Brain microvascular endothelial cell (primary cell): ENCODE measurements around the gene CACNA1D.

Source experiments
- DNase-seq: peaks from one replicate; pipeline ENCODE4 v3.0.0-alpha.2; 2020
- H3K27ac ChIP-seq: fragments of 250-450 bp; sonication (Bioruptor Pico); 2 replicates; pipeline ENCODE4 v1.5.1; 2020; ENCODE audit warnings: mild to moderate bottlenecking, moderate library complexity
- H3K27me3 ChIP-seq: fragments of 250-450 bp; sonication (Bioruptor Pico); replicated peaks from 2 replicates; pipeline ENCODE4 v1.5.1; 2020; ENCODE audit warnings: mild to moderate bottlenecking
- H3K36me3 ChIP-seq: fragments of 250-450 bp; sonication (Bioruptor Pico); replicated peaks from 2 replicates; pipeline ENCODE4 v1.5.1; 2020; ENCODE audit warnings: mild to moderate bottlenecking
- H3K4me3 ChIP-seq: 2 replicates; pipeline ENCODE4 v1.5.1; 2011; ENCODE audit warnings: low read depth, mild to moderate bottlenecking, control low read depth, low read length, moderate library complexity
- in situ Hi-C: cut with HindIII; loops from 2 replicates; pipeline ENCODE4 v1.10.0; 2017; ENCODE audit warnings: low sequenced_read_pairs, low pct_ligation_motif_present
- TF ChIP-seq, protein P1 (sequence below): IDR thresholded peaks from 2 replicates; pipeline ENCODE4 v1.5.1; 2011; ENCODE audit warnings: low read depth, mild to moderate bottlenecking, moderate library complexity, low read length, control low read depth, inconsistent platforms; ENCODE audit errors: missing control alignments

CACNA1D gene

DNA sequence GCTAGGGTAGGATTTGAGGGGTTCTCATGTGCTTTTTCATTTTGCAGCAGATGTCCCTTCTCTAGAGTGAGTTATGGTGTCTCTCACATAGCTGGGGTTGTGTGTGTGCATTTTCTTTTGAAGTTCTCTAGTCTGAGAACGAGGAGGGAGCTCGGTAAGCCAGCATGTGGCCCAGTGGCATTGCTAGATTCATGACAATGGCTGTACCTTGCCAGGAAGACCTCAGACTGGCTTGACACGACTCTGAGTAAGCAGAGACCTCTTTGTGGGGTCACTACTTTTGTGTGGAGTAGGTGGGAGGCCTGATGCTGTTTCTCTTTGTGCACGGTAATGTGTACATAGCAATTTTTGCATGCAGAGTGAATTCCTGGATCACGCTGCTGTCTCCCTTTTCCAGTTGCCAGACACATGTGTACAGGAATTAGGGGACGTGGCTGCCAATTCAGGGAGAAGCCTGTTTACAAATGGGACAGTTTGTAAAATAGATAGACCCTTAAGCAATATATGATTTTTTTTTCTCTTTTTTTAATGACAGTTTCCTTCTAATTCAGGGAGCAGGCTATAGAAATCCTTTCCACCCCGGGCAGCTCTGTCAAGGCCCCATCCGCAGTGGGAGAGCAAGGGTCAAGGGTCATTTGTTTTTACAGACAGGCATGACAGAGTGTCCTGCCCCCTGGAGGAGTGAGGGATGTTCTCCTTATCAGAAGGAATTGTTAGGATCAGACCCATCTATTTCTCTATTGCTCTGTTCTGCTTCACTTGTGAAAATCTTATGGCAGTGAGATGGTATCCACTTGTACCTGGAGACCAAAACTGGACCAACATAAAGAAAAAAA, 4.6 kb downstream of the CACNA1D start:
- in situ Hi-C loops: no loop called here
- Histone ChIP-seq H3K4me3 (no peak overlapping the region), H3K36me3 (no peaks in the 10 kb centered on the region), H3K27ac (no peak overlapping the region), H3K27me3 (peaks cover 27% of the 10 kb centered on the region)
- TF ChIP-seq, protein P1, sequence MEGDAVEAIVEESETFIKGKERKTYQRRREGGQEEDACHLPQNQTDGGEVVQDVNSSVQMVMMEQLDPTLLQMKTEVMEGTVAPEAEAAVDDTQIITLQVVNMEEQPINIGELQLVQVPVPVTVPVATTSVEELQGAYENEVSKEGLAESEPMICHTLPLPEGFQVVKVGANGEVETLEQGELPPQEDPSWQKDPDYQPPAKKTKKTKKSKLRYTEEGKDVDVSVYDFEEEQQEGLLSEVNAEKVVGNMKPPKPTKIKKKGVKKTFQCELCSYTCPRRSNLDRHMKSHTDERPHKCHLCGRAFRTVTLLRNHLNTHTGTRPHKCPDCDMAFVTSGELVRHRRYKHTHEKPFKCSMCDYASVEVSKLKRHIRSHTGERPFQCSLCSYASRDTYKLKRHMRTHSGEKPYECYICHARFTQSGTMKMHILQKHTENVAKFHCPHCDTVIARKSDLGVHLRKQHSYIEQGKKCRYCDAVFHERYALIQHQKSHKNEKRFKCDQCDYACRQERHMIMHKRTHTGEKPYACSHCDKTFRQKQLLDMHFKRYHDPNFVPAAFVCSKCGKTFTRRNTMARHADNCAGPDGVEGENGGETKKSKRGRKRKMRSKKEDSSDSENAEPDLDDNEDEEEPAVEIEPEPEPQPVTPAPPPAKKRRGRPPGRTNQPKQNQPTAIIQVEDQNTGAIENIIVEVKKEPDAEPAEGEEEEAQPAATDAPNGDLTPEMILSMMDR: no peak
- DNase-seq: no peak

DNA sequence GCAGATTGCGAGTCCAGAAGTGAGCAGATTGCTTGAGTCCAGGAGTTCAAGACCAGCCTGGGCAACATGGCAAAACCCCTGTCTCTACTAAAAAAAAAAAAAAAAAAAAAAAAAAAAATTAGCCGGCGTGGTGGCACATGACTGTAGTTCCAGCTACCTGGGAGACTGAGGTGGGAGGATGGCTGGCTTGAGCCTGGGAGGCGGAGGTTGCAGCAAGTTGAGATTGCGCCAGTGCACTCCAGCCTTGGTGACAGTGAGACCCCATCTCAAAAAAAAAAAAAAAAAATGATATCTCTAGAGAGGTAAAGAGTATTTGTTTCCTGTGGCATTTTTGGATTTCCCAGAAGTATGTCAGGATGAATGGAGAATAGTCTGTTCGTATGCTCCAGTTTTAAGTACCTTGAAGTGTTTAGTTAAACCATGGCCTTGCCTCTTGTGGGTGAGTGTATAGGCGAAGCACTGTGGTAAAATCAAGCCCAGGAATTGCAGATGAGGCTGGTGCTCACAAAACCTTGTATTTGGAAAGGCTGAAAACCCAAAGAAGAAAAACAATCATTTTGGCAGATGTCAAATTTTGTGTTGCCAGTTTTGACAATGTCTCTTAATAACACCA, 5.9 kb downstream of the CACNA1D start:
- no peak overlapping the region for H3K27ac ChIP-seq
- DNase-seq: no peak
- TF ChIP-seq, protein P1: no peak
- in situ Hi-C loops: no loop called here
- no peaks in the 10 kb centered on the region for H3K36me3 ChIP-seq
- H3K27me3 ChIP-seq: peaks cover 21% of the 10 kb centered on the region
- H3K4me3 ChIP-seq: no peak overlapping the region

DNA sequence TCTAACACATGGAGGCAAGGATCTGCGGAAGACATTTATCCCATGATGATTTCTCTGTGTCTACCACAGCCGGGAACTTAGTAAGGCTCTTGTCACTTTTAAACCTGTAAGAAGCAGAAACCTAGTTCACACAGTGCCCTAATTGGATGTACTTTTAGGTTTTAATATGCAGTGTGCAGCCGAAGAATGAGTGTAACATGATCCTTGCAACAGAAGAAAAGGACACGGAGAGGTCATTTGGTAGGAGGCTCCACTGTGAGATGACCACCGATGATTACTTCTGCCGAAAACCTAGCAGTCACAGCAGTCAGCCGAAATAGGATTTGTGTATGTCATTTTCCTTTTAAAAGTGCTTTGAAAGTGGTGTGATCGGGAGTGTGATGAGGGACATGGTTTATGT, 6.8 kb downstream of the CACNA1D start:
- no peak overlapping the region for H3K27ac ChIP-seq
- no peak overlapping the region for H3K4me3 ChIP-seq
- peaks cover 12% of the 10 kb centered on the region for H3K27me3 ChIP-seq
- H3K36me3 ChIP-seq: no peaks in the 10 kb centered on the region
- in situ Hi-C loops: no loop called here
- DNase-seq: no peak
- TF ChIP-seq, protein P1: no peak

DNA sequence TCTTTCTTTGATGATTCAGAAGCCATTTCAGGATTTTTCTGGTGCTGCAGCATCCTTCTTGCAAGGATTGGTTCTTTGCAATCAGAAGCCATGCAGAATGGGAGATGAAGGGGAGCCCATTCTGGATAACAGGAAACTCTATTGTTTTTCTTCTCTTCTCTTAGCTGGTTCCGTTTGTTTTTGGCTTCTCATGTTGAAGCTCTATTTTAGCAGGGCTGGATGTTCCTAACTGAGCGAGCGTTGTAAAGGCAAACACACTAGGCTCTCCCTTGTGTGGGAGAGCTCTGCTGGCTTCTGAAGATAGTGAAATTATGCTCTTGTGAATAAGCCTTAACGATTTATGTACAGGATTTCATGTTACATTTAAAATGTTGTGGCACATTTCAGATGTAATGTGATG, 8.3 kb downstream of the CACNA1D start:
- no peak for DNase-seq
- no peaks in the 10 kb centered on the region for H3K36me3 ChIP-seq
- no peak overlapping the region for H3K27ac ChIP-seq
- H3K4me3 ChIP-seq: no peak overlapping the region
- in situ Hi-C loops: no loop called here
- TF ChIP-seq, protein P1: no peak
- peaks cover 5% of the 10 kb centered on the region for H3K27me3 ChIP-seq

DNA sequence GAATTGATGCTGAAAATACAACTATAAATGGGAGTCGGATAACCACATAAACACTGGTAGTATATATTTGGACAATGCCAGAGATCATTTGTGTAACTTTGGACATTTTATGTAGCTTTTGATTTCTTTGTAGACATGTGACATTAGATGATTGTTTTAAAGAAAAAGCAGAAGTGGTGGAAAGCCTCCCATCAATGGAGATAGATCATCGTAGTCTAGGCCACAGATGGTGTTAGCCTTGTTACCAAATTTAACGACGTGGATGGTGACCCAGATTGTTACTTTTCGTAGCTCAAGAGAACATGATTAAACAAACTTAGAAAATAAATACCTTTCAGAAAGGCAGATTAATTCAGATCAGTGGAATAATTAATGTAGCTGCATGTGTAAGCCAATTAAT, 8.8 kb downstream of the CACNA1D start:
- DNase-seq: no peak
- in situ Hi-C loops: no loop called here
- TF ChIP-seq, protein P1: no peak
- Histone ChIP-seq H3K4me3 (no peak overlapping the region), H3K36me3 (no peaks in the 10 kb centered on the region), H3K27ac (no peak overlapping the region), H3K27me3 (peaks cover 5% of the 10 kb centered on the region)
